Choroid plexus epithelial cell (primary cell): Measurements from ENCODE around the gene NSMF.
A peak's percentile ranks its signal among the peaks of the same experiment; 100 is the strongest.

ENCODE experiments used
- DNase-seq: peaks from one replicate; pipeline ENCODE4 v3.0.0-alpha.2; 2010; ENCODE audit warnings: low read depth
- H3K4me3 ChIP-seq: 2 replicates; pipeline ENCODE4 v1.5.1; 2011; ENCODE audit warnings: low read depth, mild to moderate bottlenecking, control low read depth, low read length, moderate library complexity
- TF ChIP-seq, protein P1 (sequence below): conservative IDR thresholded peaks from 2 replicates; pipeline ENCODE4 v1.5.1; 2011; ENCODE audit warnings: low read depth, mild to moderate bottlenecking, control low read depth, inconsistent platforms, low read length, moderate library complexity

Gene NSMF

DNA sequence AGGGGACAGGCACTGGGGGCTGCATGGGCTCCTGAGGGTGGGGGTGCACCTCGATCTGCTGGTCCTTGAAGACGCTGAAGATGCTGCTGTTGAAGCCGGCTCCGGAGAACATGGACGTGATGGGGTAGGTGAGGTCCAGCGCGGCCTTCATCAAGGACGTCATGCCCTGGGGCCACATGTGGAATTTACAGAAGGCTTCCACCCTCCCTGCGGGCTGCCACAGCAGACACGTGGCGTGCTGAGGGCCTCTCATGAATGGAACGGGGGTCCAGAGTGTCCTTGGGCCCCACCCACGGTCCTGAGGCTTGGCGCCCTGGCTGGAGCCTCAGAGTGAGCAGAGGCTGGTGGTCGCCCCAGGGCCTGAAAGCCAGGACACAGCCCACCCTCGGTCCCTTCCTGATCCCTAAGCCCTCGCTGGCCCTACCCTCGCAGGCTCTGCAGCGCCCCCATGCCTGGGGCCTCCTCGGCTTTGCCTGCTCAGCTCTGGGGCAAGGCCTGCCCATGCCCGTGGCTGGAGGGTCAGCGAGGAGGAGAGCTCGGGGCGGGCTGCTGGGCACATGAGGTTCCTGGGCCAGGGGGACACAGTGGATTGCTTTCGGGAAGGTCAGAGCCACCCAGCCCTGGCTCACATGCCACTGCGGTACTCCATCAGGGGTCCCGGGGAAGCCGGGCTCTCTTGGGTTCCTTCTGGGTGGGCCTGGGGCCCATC, 5.3 kb upstream of the NSMF start:
- TF ChIP-seq, protein P1, sequence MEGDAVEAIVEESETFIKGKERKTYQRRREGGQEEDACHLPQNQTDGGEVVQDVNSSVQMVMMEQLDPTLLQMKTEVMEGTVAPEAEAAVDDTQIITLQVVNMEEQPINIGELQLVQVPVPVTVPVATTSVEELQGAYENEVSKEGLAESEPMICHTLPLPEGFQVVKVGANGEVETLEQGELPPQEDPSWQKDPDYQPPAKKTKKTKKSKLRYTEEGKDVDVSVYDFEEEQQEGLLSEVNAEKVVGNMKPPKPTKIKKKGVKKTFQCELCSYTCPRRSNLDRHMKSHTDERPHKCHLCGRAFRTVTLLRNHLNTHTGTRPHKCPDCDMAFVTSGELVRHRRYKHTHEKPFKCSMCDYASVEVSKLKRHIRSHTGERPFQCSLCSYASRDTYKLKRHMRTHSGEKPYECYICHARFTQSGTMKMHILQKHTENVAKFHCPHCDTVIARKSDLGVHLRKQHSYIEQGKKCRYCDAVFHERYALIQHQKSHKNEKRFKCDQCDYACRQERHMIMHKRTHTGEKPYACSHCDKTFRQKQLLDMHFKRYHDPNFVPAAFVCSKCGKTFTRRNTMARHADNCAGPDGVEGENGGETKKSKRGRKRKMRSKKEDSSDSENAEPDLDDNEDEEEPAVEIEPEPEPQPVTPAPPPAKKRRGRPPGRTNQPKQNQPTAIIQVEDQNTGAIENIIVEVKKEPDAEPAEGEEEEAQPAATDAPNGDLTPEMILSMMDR, result no peak
- no peak overlapping the region for H3K4me3 ChIP-seq
- no peak for DNase-seq

GRCh38 chr9:137463931-137464290, 4.8 kb upstream of the NSMF start:
- DNase-seq, result no peak
- TF ChIP-seq, protein P1, result no peak
- H3K4me3 ChIP-seq, result no peak overlapping the region

GRCh38 chr9:137462986-137463930, 4.1 kb upstream of the NSMF start:
- TF ChIP-seq, protein P1, result no peak
- no peak overlapping the region for H3K4me3 ChIP-seq
- DNase-seq, result no peak

- TF ChIP-seq, protein P1, result no peak
- no peak overlapping the region for H3K4me3 ChIP-seq
- no peak for DNase-seq
Measured at GRCh38 chr9:137462396-137462985, 3.4 kb upstream of the NSMF start.

DNA sequence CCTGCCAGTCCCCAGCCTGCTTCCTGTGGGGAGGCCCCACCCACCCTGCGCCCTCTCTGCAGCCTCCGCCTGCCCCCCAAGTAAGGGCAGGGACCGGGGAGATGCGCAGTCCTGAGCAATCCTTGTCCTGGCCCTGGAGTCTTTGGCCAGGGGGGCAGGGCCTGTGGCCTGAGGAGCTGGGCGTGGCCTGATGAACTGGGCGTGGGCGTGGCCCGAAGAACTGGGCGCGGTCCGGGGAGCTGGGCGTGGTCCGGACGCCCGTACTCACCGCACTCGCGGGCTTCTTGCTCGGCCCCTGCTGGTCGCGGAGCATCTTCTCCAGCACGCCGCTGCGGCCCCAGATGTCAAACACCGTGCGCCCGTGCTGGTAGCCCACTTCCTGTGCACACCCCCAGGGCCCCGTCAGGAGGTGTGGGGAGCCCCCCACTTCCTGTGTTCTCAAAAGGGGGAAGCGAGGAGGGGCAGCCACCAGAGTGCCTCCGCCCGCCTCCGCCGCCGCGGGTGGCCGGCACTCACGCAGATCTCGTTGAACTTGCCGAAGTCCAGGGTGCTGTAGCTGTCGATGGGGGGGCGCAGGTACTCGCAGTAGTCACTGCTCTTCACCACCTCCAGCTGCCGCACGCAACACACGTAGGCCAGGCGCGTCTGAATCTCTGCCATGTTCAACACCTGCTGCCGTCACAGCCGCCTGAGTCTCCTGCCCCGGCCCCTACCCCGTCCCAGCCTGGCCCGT, 2.7 kb upstream of the NSMF start:
- TF ChIP-seq, protein P1, result peak; percentile 26
- DNase-seq, result peak; percentile 71
- H3K4me3 ChIP-seq, result no peak overlapping the region

DNA sequence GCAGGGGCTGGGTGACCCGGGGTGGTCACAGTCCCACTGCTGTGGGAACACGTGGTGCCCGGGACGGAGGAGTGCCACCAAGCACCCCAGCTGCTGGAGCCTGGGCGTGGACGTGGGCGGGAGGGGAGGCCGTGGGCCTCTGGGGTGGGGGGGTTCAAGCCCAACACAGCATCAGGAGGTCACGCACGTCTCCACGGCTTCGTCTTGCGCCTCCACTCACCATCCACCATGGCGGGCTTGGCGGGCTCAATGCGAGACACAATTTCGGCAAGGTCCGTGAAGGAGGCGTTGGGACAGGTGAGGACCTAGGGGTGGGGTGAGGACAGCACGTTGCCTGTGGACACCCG, 2.2 kb upstream of the NSMF start:
- DNase-seq, result no peak
- no peak overlapping the region for H3K4me3 ChIP-seq
- TF ChIP-seq, protein P1, result no peak
